Vagina (tissue), 2 donors: ENCODE results near the gene FOXF2. TPM values are rescaled to one million over a fixed set of nuclear protein-coding genes. Genes with fewer than 3 reads are reported as not detected.
A peak's percentile ranks its signal among the peaks of the same experiment; 100 is the strongest.

ENCODE experiments used
- DNase-seq, 2 donors: peaks; one replicate each; pipeline ENCODE4 v3.0.0-alpha.2; 2017; ENCODE audit errors: extremely low spot score in 2 of 2
- H3K27ac ChIP-seq: fragments of 200-600 bp; sonication (generic); one replicate; pipeline ENCODE4 v1.5.1; 2019
- H3K27me3 ChIP-seq: fragments of 200-600 bp; sonication (generic); one replicate; pipeline ENCODE4 v1.5.1; 2019
- H3K36me3 ChIP-seq, 2 donors: fragments of 200-600 bp; sonication (generic); one replicate each; pipeline ENCODE4 v1.5.1; 2017 to 2019
- H3K4me1 ChIP-seq: fragments of 200-600 bp; sonication (generic); one replicate; pipeline ENCODE4 v1.5.1; 2019
- H3K4me3 ChIP-seq, 2 donors: fragments of 200-600 bp; sonication (generic); 1 replicate in 1 of 2; 2 replicates in 1 of 2; pipeline ENCODE4 v1.5.1; 2016 to 2019
- H3K9me3 ChIP-seq: fragments of 200-600 bp; sonication (generic); one replicate; pipeline ENCODE4 v1.5.1; 2019
- POLR2A ChIP-seq, 2 donors: fragments of 450-650 bp; IDR thresholded peaks; one replicate each; pipeline ENCODE4 v1.6.1; 2017; ENCODE audit warnings: antibody characterized with exemption in 2 of 2, mild to moderate bottlenecking in 2 of 2, moderate library complexity in 2 of 2
- POLR2AphosphoS5 ChIP-seq, 2 donors: sonication (generic); formaldehyde crosslinking; IDR thresholded peaks; one replicate each; pipeline ENCODE4 v1.9.0; 2017; ENCODE audit warnings: antibody characterized with exemption in 2 of 2, mild to moderate bottlenecking in 2 of 2, low read depth in 1 of 2; ENCODE audit not compliant: insufficient read depth in 1 of 2
- intact Hi-C: fragments of 100-400 bp; cut with DNase I; formaldehyde crosslinking; loops from one replicate; pipeline ENCODE4 v1.15.1; 2023
- total RNA-seq: library from RNA; depleted of rRNA; stranded (reverse); fragments of >200 nt; gene quantifications from one replicate; pipeline ENCODE4 v1.2.3, GENCODE V29; 2016
- TF ChIP-seq, protein P1 (sequence below), 3 experiments: fragments of 450-650 bp in 2 of 3; fragments of 200-600 bp in 1 of 3; sonication (generic) in 1 of 3; IDR thresholded peaks; one replicate each; pipeline ENCODE4 v1.5.1; 2017 to 2019; ENCODE audit warnings: antibody characterized with exemption in 3 of 3, mild to moderate bottlenecking in 2 of 3, moderate library complexity in 2 of 3

FOXF2 gene
- total RNA-seq, 1 donor from 2014 or later = 1.2 TPM

DNA sequence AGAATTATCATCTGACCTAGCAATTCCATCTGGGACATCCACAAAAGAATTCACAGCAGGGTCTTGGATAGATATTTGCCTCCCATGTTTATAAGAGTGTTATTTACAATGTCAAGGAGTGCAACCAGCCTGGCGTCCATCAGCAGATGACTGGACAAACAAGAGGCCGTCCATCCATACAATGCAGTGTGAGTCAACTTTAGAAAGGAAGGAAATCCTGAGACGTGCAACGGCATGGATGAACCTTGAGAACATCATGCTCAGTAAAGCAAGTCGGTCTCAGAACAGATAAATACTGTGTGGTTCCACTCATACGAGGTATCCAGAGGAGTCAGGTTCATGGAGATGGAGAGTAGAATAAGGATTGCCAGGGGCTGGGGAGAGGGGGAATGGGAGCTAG is 46.4 kb downstream of the FOXF2 start:
- Histone ChIP-seq H3K36me3 (no peaks in the 10 kb centered on the region), H3K9me3 (no peaks in the 10 kb centered on the region), H3K27ac (no peak overlapping the region), H3K4me3 (no peak overlapping the region), H3K4me1 (no peaks in the 10 kb centered on the region), H3K27me3 (no peaks in the 10 kb centered on the region)
- intact Hi-C loops = no loop called here
- DNase-seq = peak in 1 of 2 donors; percentile 9
- TF ChIP-seq POLR2AphosphoS5 (IDR thresholded peaks at IDR 0.05; ENCODE audit: insufficient read depth in 1 of 2, low read depth in 1 of 2) (no peak), POLR2A (IDR thresholded peaks at IDR 0.05) (no peak)
- TF ChIP-seq, protein P1, sequence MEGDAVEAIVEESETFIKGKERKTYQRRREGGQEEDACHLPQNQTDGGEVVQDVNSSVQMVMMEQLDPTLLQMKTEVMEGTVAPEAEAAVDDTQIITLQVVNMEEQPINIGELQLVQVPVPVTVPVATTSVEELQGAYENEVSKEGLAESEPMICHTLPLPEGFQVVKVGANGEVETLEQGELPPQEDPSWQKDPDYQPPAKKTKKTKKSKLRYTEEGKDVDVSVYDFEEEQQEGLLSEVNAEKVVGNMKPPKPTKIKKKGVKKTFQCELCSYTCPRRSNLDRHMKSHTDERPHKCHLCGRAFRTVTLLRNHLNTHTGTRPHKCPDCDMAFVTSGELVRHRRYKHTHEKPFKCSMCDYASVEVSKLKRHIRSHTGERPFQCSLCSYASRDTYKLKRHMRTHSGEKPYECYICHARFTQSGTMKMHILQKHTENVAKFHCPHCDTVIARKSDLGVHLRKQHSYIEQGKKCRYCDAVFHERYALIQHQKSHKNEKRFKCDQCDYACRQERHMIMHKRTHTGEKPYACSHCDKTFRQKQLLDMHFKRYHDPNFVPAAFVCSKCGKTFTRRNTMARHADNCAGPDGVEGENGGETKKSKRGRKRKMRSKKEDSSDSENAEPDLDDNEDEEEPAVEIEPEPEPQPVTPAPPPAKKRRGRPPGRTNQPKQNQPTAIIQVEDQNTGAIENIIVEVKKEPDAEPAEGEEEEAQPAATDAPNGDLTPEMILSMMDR (IDR thresholded peaks at IDR 0.05) = no peak

GRCh38 chr6:1436334-1437306 is 47.2 kb downstream of the FOXF2 start:
- no peaks in the 10 kb centered on the region for H3K27me3 ChIP-seq
- H3K9me3 ChIP-seq = no peaks in the 10 kb centered on the region
- DNase-seq = peak in 1 of 2 donors; percentile 93
- intact Hi-C loops = no loop called here
- H3K4me1 ChIP-seq = no peaks in the 10 kb centered on the region
- H3K36me3 ChIP-seq = no peaks in the 10 kb centered on the region
- H3K4me3 ChIP-seq = no peak overlapping the region
- TF ChIP-seq, protein P1 (IDR thresholded peaks at IDR 0.05) = peak; percentile 63 to 71 (median 63)
- TF ChIP-seq POLR2AphosphoS5 (IDR thresholded peaks at IDR 0.05; ENCODE audit: insufficient read depth in 1 of 2, low read depth in 1 of 2) = no peak
- H3K27ac ChIP-seq = no peak overlapping the region

DNA sequence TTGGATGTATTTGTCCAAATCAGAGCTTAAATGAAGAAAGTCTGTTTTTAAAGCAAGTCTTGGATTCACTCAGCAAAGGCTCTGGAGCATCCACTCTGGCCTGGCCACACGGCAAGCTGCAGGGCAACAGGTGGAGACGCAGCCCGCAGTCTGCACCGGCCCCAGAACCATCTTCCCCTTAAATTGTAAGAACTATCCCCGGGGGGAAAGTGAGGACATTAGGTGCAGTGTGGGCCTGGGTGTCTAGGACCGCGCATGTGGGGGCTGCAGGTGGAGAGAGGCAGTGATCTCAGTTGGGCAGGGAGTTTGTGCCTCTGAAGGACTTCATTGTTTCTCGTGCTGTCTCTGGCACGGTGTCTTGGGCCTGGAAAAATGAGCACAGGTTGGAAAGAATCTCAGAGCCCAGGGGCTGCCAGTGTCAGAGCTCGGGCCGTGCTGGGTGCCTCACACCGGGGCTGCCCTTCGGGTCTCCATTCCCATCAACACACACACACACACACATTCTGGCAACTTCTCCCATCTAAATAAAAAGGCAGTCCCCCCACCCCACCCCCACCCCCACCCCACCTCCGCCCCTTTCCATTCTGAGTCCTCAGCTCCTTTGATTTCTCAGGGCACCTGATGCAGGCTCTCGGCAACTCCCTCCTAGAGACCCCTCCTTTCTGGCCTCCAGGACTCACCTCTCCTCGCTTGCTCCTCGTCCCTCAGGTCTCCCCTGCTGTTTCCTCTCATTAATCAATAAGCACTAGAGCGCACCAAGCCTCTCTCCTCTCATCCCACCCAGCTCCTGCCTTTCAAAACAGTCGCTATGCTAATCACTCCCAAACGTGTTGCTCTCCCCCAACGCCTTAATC is 48.4 kb downstream of the FOXF2 start:
- Histone ChIP-seq H3K4me3 (no peak overlapping the region), H3K36me3 (no peaks in the 10 kb centered on the region), H3K27ac (no peak overlapping the region), H3K9me3 (no peaks in the 10 kb centered on the region), H3K4me1 (no peaks in the 10 kb centered on the region), H3K27me3 (no peaks in the 10 kb centered on the region)
- intact Hi-C loops = no loop called here
- peak; percentile 58 to 70 for DNase-seq
- no peak for TF ChIP-seq POLR2AphosphoS5 (IDR thresholded peaks at IDR 0.05; ENCODE audit: insufficient read depth in 1 of 2, low read depth in 1 of 2)
- TF ChIP-seq POLR2A (IDR thresholded peaks at IDR 0.05) = no peak
- TF ChIP-seq, protein P1 (IDR thresholded peaks at IDR 0.05) = no peak

DNA sequence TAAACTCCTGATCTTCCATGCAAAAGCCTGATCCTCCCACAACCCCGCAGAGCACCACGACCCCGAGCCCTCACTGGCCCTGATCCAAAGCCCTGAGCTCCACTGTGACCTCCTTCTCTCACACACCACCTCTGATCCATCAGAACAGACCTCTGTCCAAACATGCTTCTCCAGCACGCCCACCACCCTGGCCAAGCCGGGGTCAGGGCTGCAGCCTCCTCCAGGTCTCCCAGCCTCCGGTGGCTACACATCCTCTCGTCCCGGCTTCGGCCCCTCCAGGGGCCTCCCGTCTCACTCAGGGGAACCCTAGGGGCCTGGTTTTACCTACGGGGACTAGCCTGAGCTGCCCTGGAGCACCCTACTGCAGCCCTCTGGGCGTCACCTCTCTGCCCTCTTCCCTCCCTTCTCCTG is 49.1 kb downstream of the FOXF2 start:
- TF ChIP-seq, protein P1 (IDR thresholded peaks at IDR 0.05) = no peak
- Histone ChIP-seq H3K9me3 (no peaks in the 10 kb centered on the region), H3K4me1 (no peaks in the 10 kb centered on the region), H3K36me3 (no peaks in the 10 kb centered on the region), H3K27ac (no peak overlapping the region), H3K27me3 (no peaks in the 10 kb centered on the region), H3K4me3 (no peak overlapping the region)
- intact Hi-C loops = no loop called here
- DNase-seq = peak in 1 of 2 donors; percentile 95
